ENCODE data around the gene EN1. TPM values are rescaled to one million over a fixed set of nuclear protein-coding genes. Genes with fewer than 3 reads are reported as not detected.

EN1 gene
- total RNA-seq, 1 experiment from 2014 or later = not detected

DNA sequence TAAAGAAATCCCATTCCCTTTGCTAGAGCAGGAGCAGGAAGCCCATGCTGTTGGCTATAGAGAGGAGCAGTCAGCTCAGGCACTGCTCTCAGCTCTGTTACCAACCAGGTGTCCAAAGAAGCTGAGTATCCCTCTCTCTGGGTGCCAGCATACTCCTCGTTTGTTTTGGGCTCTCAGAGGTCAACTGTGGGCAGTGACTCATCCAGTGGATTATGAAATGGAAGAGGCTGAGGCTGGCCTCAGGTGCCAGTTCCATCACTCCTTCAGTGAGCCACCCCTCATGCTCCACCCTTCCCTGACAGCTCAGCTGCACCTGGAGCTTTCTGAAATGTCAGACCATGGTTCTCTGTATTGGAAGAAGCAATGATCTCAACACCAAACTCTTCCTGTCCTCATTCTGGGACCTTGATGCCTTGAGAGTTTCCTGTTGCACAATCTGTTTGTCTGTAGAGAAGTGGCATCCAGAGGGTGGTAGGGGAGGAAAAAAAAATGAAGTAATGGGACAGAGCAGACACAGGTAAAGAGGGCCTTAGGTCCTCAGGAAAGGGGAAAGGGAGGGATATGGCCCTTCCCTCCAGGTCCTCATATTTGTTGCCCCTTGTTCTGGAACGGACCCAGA lies 31.2 kb upstream of the EN1 start:
- TF ChIP-seq CBX3 (IDR thresholded peaks at IDR 0.05; ENCODE audit: low read depth) (no peak), EGR1 (IDR thresholded peaks at IDR 0.05; ENCODE audit: low read depth) (no peak), ELF1 (IDR thresholded peaks at IDR 0.05; ENCODE audit: borderline replicate concordance, low read depth) (no peak), SP1 (IDR thresholded peaks at IDR 0.05; ENCODE audit: low read depth) (no peak), RAD21 (IDR thresholded peaks at IDR 0.05; ENCODE audit: low read depth) (no peak), POLR2AphosphoS5 (IDR thresholded peaks at IDR 0.05; ENCODE audit: low read depth, low read length) (no peak), ZNF274 (IDR thresholded peaks at IDR 0.05; ENCODE audit: low read depth, low read length) (no peak), EZH2phosphoT487 (IDR thresholded peaks at IDR 0.05; ENCODE audit: borderline replicate concordance) (no peak), JUND (IDR thresholded peaks at IDR 0.05) (no peak), FOSL1 (IDR thresholded peaks at IDR 0.05; ENCODE audit: low read depth) (no peak), EZH2 (IDR thresholded peaks at IDR 0.05) (no peak)
- TF ChIP-seq, protein P1, sequence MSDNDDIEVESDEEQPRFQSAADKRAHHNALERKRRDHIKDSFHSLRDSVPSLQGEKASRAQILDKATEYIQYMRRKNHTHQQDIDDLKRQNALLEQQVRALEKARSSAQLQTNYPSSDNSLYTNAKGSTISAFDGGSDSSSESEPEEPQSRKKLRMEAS (IDR thresholded peaks at IDR 0.05) = no peak
- TF ChIP-seq, protein P2, sequence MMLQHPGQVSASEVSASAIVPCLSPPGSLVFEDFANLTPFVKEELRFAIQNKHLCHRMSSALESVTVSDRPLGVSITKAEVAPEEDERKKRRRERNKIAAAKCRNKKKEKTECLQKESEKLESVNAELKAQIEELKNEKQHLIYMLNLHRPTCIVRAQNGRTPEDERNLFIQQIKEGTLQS (IDR thresholded peaks at IDR 0.05) = no peak
- TF ChIP-seq, protein P3, sequence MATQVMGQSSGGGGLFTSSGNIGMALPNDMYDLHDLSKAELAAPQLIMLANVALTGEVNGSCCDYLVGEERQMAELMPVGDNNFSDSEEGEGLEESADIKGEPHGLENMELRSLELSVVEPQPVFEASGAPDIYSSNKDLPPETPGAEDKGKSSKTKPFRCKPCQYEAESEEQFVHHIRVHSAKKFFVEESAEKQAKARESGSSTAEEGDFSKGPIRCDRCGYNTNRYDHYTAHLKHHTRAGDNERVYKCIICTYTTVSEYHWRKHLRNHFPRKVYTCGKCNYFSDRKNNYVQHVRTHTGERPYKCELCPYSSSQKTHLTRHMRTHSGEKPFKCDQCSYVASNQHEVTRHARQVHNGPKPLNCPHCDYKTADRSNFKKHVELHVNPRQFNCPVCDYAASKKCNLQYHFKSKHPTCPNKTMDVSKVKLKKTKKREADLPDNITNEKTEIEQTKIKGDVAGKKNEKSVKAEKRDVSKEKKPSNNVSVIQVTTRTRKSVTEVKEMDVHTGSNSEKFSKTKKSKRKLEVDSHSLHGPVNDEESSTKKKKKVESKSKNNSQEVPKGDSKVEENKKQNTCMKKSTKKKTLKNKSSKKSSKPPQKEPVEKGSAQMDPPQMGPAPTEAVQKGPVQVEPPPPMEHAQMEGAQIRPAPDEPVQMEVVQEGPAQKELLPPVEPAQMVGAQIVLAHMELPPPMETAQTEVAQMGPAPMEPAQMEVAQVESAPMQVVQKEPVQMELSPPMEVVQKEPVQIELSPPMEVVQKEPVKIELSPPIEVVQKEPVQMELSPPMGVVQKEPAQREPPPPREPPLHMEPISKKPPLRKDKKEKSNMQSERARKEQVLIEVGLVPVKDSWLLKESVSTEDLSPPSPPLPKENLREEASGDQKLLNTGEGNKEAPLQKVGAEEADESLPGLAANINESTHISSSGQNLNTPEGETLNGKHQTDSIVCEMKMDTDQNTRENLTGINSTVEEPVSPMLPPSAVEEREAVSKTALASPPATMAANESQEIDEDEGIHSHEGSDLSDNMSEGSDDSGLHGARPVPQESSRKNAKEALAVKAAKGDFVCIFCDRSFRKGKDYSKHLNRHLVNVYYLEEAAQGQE (IDR thresholded peaks at IDR 0.05; ENCODE audit: low read depth) = no peak
- TF ChIP-seq, protein P4, sequence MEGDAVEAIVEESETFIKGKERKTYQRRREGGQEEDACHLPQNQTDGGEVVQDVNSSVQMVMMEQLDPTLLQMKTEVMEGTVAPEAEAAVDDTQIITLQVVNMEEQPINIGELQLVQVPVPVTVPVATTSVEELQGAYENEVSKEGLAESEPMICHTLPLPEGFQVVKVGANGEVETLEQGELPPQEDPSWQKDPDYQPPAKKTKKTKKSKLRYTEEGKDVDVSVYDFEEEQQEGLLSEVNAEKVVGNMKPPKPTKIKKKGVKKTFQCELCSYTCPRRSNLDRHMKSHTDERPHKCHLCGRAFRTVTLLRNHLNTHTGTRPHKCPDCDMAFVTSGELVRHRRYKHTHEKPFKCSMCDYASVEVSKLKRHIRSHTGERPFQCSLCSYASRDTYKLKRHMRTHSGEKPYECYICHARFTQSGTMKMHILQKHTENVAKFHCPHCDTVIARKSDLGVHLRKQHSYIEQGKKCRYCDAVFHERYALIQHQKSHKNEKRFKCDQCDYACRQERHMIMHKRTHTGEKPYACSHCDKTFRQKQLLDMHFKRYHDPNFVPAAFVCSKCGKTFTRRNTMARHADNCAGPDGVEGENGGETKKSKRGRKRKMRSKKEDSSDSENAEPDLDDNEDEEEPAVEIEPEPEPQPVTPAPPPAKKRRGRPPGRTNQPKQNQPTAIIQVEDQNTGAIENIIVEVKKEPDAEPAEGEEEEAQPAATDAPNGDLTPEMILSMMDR (IDR thresholded peaks at IDR 0.05 in 2 of 3, conservative IDR thresholded peaks at IDR 0.05 in 1 of 3; ENCODE audit: borderline replicate concordance in 1 of 3, insufficient read depth in 1 of 3, low read depth in 2 of 3, low read length in 2 of 3) = no peak
- peaks cover 42% of the 10 kb centered on the region for H3K27me3 ChIP-seq (ENCODE audit: insufficient read depth, low read length)
- no peak for DNase-seq (ENCODE audit: low read depth, low spot score)
- H3K9ac ChIP-seq (ENCODE audit: low read length) = no peak overlapping the region
- no peaks in the 10 kb centered on the region for H3K9me2 ChIP-seq (ENCODE audit: insufficient read depth)
- H3K36me3 ChIP-seq (ENCODE audit: control insufficient read depth in 1 of 2, insufficient read depth in 2 of 2, low read length in 2 of 2) = no peaks in the 10 kb centered on the region
- RAD21 ChIA-PET (ENCODE audit: low non-redundant PET in 1 of 2, low total read pairs in 2 of 2, uncharacterized antibody in 2 of 2, unreplicated experiment in 2 of 2) = no interaction called here
- CTCF ChIA-PET = no interaction called here
- intact Hi-C loops (cut with micrococcal nuclease) = no loop called here
- no peak overlapping the region for H3K4me2 ChIP-seq (ENCODE audit: low read length)
- H3K4me3 ChIP-seq (replicated peaks in 1 of 2; ENCODE audit: low read depth in 1 of 2, low read length in 2 of 2) = no peak overlapping the region
- H3K79me2 ChIP-seq (ENCODE audit: insufficient read depth, low read length) = no peaks in the 10 kb centered on the region
- POLR2A ChIA-PET = no interaction called here
- no TSS peak for BruUV-seq (replicated peaks)
- H3K9me3 ChIP-seq (ENCODE audit: control insufficient read depth in 1 of 2, insufficient read depth in 1 of 2, low read depth in 1 of 2, low read length in 2 of 2) = no peaks in the 10 kb centered on the region
- H2AFZ ChIP-seq (ENCODE audit: low read depth, low read length, poor library complexity, severe bottlenecking) = no peak overlapping the region
- no peak overlapping the region for H3K27ac ChIP-seq (ENCODE audit: low read depth, low read length)
- peaks cover 0 to 4% of the 10 kb centered on the region in 2 experiments; a peak in 2 of 4 replicates for H3K4me1 ChIP-seq (ENCODE audit: control insufficient read depth in 1 of 2, insufficient read depth in 2 of 2, low read length in 2 of 2)
- no peaks in the 10 kb centered on the region for H4K20me1 ChIP-seq (ENCODE audit: insufficient read depth)
- ATAC-seq = no peak
